Common myeloid progenitor, CD34-positive (primary cell): ENCODE results near the gene KDM4C.

Experiments
- CTCF ChIA-PET: fragments of 350-600 bp; sonication (Branson Sonifier 250); formaldehyde crosslinking; loops from one replicate; lab custom pipeline; 2021; ENCODE audit warnings: antibody characterized with exemption; lab: Charles Lee
- POLR2A ChIA-PET: fragments of 350-600 bp; sonication (Branson Sonifier 250); formaldehyde crosslinking; loops from one replicate; lab custom pipeline; 2021; ENCODE audit warnings: antibody characterized with exemption; lab: Charles Lee
- DNase-seq, 3 donors: peaks; one replicate each; pipeline versions ENCODE4 v3.0.0 to v3.0.0-alpha.2; 2013
- H3K27ac ChIP-seq, 2 experiments: 1 replicate in 1 of 2; 2 replicates in 1 of 2; pipeline ENCODE4 v1.7.0; 2013; ENCODE audit warnings: inconsistent platforms in 2 of 2, low read length in 2 of 2, mild to moderate bottlenecking in 2 of 2, low read depth in 1 of 2, moderate library complexity in 1 of 2; ENCODE audit not compliant: severe bottlenecking in 2 of 2, insufficient read depth in 1 of 2, poor library complexity in 1 of 2
- H3K27me3 ChIP-seq, 5 experiments: replicated peaks in 2 of 5; 1 replicate in 3 of 5; 2 replicates in 2 of 5; pipeline versions ENCODE4 v1.6.1 to v1.7.0; 2013; ENCODE audit warnings: low read length in 4 of 5, mild to moderate bottlenecking in 2 of 5, moderate library complexity in 2 of 5, inconsistent platforms in 1 of 5; ENCODE audit not compliant: insufficient read depth in 5 of 5, control insufficient read depth in 4 of 5
- H3K36me3 ChIP-seq, 4 experiments: 1 replicate in 2 of 4; 2 replicates in 2 of 4; pipeline versions ENCODE4 v1.6.1 to v1.7.0; 2013; ENCODE audit warnings: low read length in 3 of 4, control low read depth in 1 of 4, mild to moderate bottlenecking in 1 of 4; ENCODE audit not compliant: control insufficient read depth in 4 of 4, insufficient read depth in 4 of 4
- H3K4me1 ChIP-seq, 4 experiments: 1 replicate in 3 of 4; 2 replicates in 1 of 4; pipeline versions ENCODE4 v1.6.1 to v1.7.1; 2013; ENCODE audit warnings: low read length in 3 of 4, mild to moderate bottlenecking in 3 of 4, control low read depth in 1 of 4, inconsistent platforms in 1 of 4, moderate library complexity in 1 of 4; ENCODE audit not compliant: control insufficient read depth in 4 of 4, insufficient read depth in 4 of 4; ENCODE audit errors: control extremely low read depth in 1 of 4
- H3K4me3 ChIP-seq, 7 experiments: 1 replicate in 4 of 7; 2 replicates in 3 of 7; pipeline versions ENCODE4 v1.5.1 to v1.7.0; 2013; ENCODE audit warnings: mild to moderate bottlenecking in 7 of 7, low read length in 6 of 7, moderate library complexity in 6 of 7, inconsistent platforms in 2 of 7, low read depth in 2 of 7, control low read depth in 1 of 7; ENCODE audit not compliant: insufficient read depth in 4 of 7, control insufficient read depth in 1 of 7; ENCODE audit errors: extremely low read depth in 1 of 7
- H3K9me3 ChIP-seq, 5 experiments: 1 replicate in 4 of 5; 2 replicates in 1 of 5; pipeline versions ENCODE4 v1.6.1 to v1.7.1; 2013; ENCODE audit warnings: low read length in 4 of 5, mild to moderate bottlenecking in 2 of 5, inconsistent platforms in 1 of 5, low read depth in 1 of 5, moderate library complexity in 1 of 5; ENCODE audit not compliant: control insufficient read depth in 4 of 5, insufficient read depth in 2 of 5; ENCODE audit errors: control extremely low read depth in 1 of 5
- WGBS: methylation state at CpG from one replicate; pipeline ENCODE4 v1.1.5; 2013; ENCODE audit not compliant: insufficient coverage; 5-methylcytosine and 5-hydroxymethylcytosine counted together

Gene KDM4C

GRCh38 chr9:6926436-6926835 lies 168.7 kb downstream of the KDM4C start:
- no peak for DNase-seq
- Histone ChIP-seq H3K4me3 (no peak overlapping the region), H3K36me3 (peaks cover 0 to 5% (median 0%) of the 10 kb centered on the region in 4 experiments), H3K27ac (no peak overlapping the region), H3K27me3 (no peaks in the 10 kb centered on the region), H3K9me3 (no peaks in the 10 kb centered on the region), H3K4me1 (peaks cover 0 to 10% (median 4%) of the 10 kb centered on the region in 4 experiments)
- WGBS, result 100% methylated on average over 4 of the region's 4 CpGs
- POLR2A ChIA-PET, result no interaction called here
- CTCF ChIA-PET, result interaction anchor here (1.5 to 2.1 kb wide), 2 partner anchors 17 to 18 kb away, joined by 5 to 8 read pairs; no protein-coding TSS in a partner anchor

GRCh38 chr9:6927838-6928237 lies 170.1 kb downstream of the KDM4C start:
- ChIA-PET POLR2A (no interaction called here), CTCF (interaction anchor here (0.6 kb wide), 1 partner anchor 17 kb away, joined by 3 read pairs; no protein-coding TSS in a partner anchor)
- peaks cover 0 to 3% (median 0%) of the 10 kb centered on the region in 4 experiments for H3K4me1 ChIP-seq
- DNase-seq, result peak in 1 of 3 donors; percentile 43
- H3K9me3 ChIP-seq, result no peaks in the 10 kb centered on the region
- WGBS, result 100% methylated on average over 1 of the region's 1 CpG
- H3K4me3 ChIP-seq, result no peak overlapping the region
- no peaks in the 10 kb centered on the region for H3K27me3 ChIP-seq
- no peak overlapping the region for H3K27ac ChIP-seq
- no peaks in the 10 kb centered on the region for H3K36me3 ChIP-seq

- POLR2A ChIA-PET, result no interaction called here
- no peaks in the 10 kb centered on the region for H3K4me1 ChIP-seq
- H3K9me3 ChIP-seq, result no peaks in the 10 kb centered on the region
- H3K4me3 ChIP-seq, result no peak overlapping the region
- 78% methylated on average over 2 of the region's 2 CpGs for WGBS
- H3K27ac ChIP-seq, result no peak overlapping the region
- DNase-seq, result no peak
- H3K27me3 ChIP-seq, result no peaks in the 10 kb centered on the region
- CTCF ChIA-PET, result no interaction called here
- H3K36me3 ChIP-seq, result no peaks in the 10 kb centered on the region
Observed at GRCh38 chr9:6928863-6929262, 171.1 kb downstream of the KDM4C start.

GRCh38 chr9:6929441-6930215 lies 171.9 kb downstream of the KDM4C start:
- H3K9me3 ChIP-seq, result no peaks in the 10 kb centered on the region
- POLR2A ChIA-PET, result no interaction called here
- no peaks in the 10 kb centered on the region for H3K4me1 ChIP-seq
- WGBS, result 60% methylated on average over 1 of the region's 3 CpGs
- CTCF ChIA-PET, result no interaction called here
- DNase-seq, result no peak
- no peaks in the 10 kb centered on the region for H3K36me3 ChIP-seq
- no peak overlapping the region for H3K27ac ChIP-seq
- no peak overlapping the region for H3K4me3 ChIP-seq
- no peaks in the 10 kb centered on the region for H3K27me3 ChIP-seq

- DNase-seq, result no peak
- no peak overlapping the region for H3K4me3 ChIP-seq
- no peak overlapping the region for H3K27ac ChIP-seq
- no peaks in the 10 kb centered on the region for H3K27me3 ChIP-seq
- ChIA-PET CTCF (interaction anchor here (1.2 kb wide), 1 partner anchor 122 kb away, joined by 7 read pairs; no protein-coding TSS in a partner anchor), POLR2A (interaction anchor here (0.7 kb wide), 1 partner anchor 190 kb away, joined by 3 read pairs; no protein-coding TSS in a partner anchor)
- H3K4me1 ChIP-seq, result no peaks in the 10 kb centered on the region
- no peaks in the 10 kb centered on the region for H3K9me3 ChIP-seq
- no peaks in the 10 kb centered on the region for H3K36me3 ChIP-seq
Observed at GRCh38 chr9:6930827-6931226, 173.1 kb downstream of the KDM4C start.

- DNase-seq, result peak; percentile 9 to 64 (median 47)
- CTCF ChIA-PET, result interaction anchor here (0.9 to 1.2 kb wide), 3 partner anchors 15 to 121 kb away, joined by 3 to 7 read pairs (median 4); no protein-coding TSS in a partner anchor
Observed at GRCh38 chr9:6931913-6932312, 174.1 kb downstream of the KDM4C start.

GRCh38 chr9:6936103-6936502 lies 178.3 kb downstream of the KDM4C start:
- no CpG with 5 or more reads among the region's 1 CpG for WGBS
- DNase-seq, result no peak
- POLR2A ChIA-PET, result no interaction called here

More at GRCh38 chr9:6931913-6932312, 174.1 kb downstream of the KDM4C start:
- WGBS, result 72% methylated on average over 2 of the region's 4 CpGs
- no peaks in the 10 kb centered on the region for H3K9me3 ChIP-seq
- POLR2A ChIA-PET, result interaction anchor here (0.6 kb wide), 1 partner anchor 721 kb away, joined by 3 read pairs; no protein-coding TSS in a partner anchor
- no peaks in the 10 kb centered on the region for H3K27me3 ChIP-seq
- no peaks in the 10 kb centered on the region for H3K36me3 ChIP-seq
- H3K27ac ChIP-seq, result no peak overlapping the region
- H3K4me1 ChIP-seq, result no peaks in the 10 kb centered on the region
- H3K4me3 ChIP-seq, result no peak overlapping the region

More at GRCh38 chr9:6936103-6936502, 178.3 kb downstream of the KDM4C start:
- H3K36me3 ChIP-seq, result no peaks in the 10 kb centered on the region
- H3K4me1 ChIP-seq, result no peaks in the 10 kb centered on the region
- no peak overlapping the region for H3K27ac ChIP-seq
- H3K4me3 ChIP-seq, result no peak overlapping the region
- CTCF ChIA-PET, result no interaction called here
- H3K9me3 ChIP-seq, result no peaks in the 10 kb centered on the region
- no peaks in the 10 kb centered on the region for H3K27me3 ChIP-seq
